Right lobe of liver (tissue), 6 donors: ENCODE results near the gene TBCCD1. TPM values are rescaled to one million over a fixed set of nuclear protein-coding genes. Genes with fewer than 3 reads are reported as not detected.

Experiments
- ATAC-seq, 4 donors: fragments of 200-7000 bp; cut with Tn5 transposase; one replicate each; pipeline ENCODE4 v1.9.1; 2020; ENCODE audit warnings: mild to moderate bottlenecking in 4 of 4, moderate library complexity in 4 of 4
- DNase-seq, 3 donors: peaks; one replicate each; pipeline ENCODE4 v3.0.0-alpha.2; 2020
- H3K27ac ChIP-seq, 3 donors: fragments of 200-600 bp; one replicate each; pipeline ENCODE4 v1.8.0; 2022
- H3K27me3 ChIP-seq, 2 donors: fragments of 200-600 bp; one replicate each; pipeline ENCODE4 v1.8.0; 2022
- H3K36me3 ChIP-seq, 4 donors: fragments of 200-600 bp; sonication (generic) in 1 of 4; one replicate each; pipeline versions ENCODE4 v1.5.1 to v1.8.0; 2017 to 2022; ENCODE audit warnings: control low read depth in 1 of 4
- H3K4me1 ChIP-seq, 4 donors: fragments of 200-600 bp; sonication (generic) in 1 of 4; one replicate each; pipeline versions ENCODE4 v1.5.1 to v1.8.0; 2017 to 2022; ENCODE audit warnings: control low read depth in 1 of 4
- H3K4me3 ChIP-seq, 3 donors: fragments of 200-600 bp; one replicate each; pipeline ENCODE4 v1.8.0; 2022
- H3K9me3 ChIP-seq, 4 donors: fragments of 200-600 bp; sonication (generic) in 1 of 4; one replicate each; pipeline versions ENCODE4 v1.5.1 to v1.8.0; 2017 to 2022; ENCODE audit warnings: control low read depth in 1 of 4
- POLR2A ChIP-seq: fragments of 450-650 bp; IDR thresholded peaks from one replicate; pipeline ENCODE4 v1.6.1; 2017; ENCODE audit warnings: antibody characterized with exemption, mild to moderate bottlenecking
- WGBS: methylation state at CpG from one replicate; pipeline ENCODE4 v1.1.6; 2018; ENCODE audit warnings: low coverage, low lambda C conversion rate; ENCODE audit not compliant: insufficient coverage; ENCODE audit errors: missing lambda C conversion rate; 5-methylcytosine and 5-hydroxymethylcytosine counted together
- intact Hi-C, 2 donors: fragments of 100-400 bp; cut with DNase I; formaldehyde crosslinking; loops; one replicate each; pipeline versions ENCODE4 v1.11.2 to v1.14.1; 2022
- total RNA-seq, 6 experiments: library from RNA; depleted of rRNA in 2 of 6; stranded (reverse); fragments of >200 nt in 2 of 6; fragmentation: NEBNext Ultra II Directional in 3 of 6; extraction: Animal tissue kit (Norgen Biotek cat#: 25700) in 3 of 6; gene quantifications; one replicate each; pipeline versions ENCODE4 v1.1.0 to v1.2.4, GENCODE V29; 2016 to 2023
- TF ChIP-seq, protein P1 (sequence below), 4 donors: fragments of 200-600 bp in 3 of 4; fragments of 450-650 bp in 1 of 4; IDR thresholded peaks; one replicate each; pipeline versions ENCODE4 v1.5.1 to v1.8.0; 2016 to 2022; ENCODE audit warnings: antibody characterized with exemption in 4 of 4, mild to moderate bottlenecking in 2 of 4
- donor health status: DM: no; HTN: yes; CAD: no.
- donor health status: DM: no; HTN: no; CAD: no.
- donor health status: DM: no; HTN: no; CAD: no.
- donor health status: DM: no; HTN: yes; CAD: no.
- donor health status: DM: no; HTN: yes; CAD: no.

TBCCD1 gene
- total RNA-seq, 6 experiments from 2014 or later = 6.7 to 8.7 (median 7.5) TPM

- TF ChIP-seq POLR2A = no peak
- TF ChIP-seq, protein P1, sequence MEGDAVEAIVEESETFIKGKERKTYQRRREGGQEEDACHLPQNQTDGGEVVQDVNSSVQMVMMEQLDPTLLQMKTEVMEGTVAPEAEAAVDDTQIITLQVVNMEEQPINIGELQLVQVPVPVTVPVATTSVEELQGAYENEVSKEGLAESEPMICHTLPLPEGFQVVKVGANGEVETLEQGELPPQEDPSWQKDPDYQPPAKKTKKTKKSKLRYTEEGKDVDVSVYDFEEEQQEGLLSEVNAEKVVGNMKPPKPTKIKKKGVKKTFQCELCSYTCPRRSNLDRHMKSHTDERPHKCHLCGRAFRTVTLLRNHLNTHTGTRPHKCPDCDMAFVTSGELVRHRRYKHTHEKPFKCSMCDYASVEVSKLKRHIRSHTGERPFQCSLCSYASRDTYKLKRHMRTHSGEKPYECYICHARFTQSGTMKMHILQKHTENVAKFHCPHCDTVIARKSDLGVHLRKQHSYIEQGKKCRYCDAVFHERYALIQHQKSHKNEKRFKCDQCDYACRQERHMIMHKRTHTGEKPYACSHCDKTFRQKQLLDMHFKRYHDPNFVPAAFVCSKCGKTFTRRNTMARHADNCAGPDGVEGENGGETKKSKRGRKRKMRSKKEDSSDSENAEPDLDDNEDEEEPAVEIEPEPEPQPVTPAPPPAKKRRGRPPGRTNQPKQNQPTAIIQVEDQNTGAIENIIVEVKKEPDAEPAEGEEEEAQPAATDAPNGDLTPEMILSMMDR (IDR thresholded peaks at IDR 0.05) = no peak
- no peak for ATAC-seq
- intact Hi-C loops = loop anchor here in 1 of 2 donors (10.0 kb wide), 1 partner anchor 276 kb away; no protein-coding TSS in a partner anchor
- Histone ChIP-seq H3K4me1 (no peaks in the 10 kb centered on the region), H3K9me3 (no peaks in the 10 kb centered on the region), H3K27ac (no peak overlapping the region), H3K27me3 (no peaks in the 10 kb centered on the region), H3K36me3 (no peaks in the 10 kb centered on the region), H3K4me3 (no peak overlapping the region)
- DNase-seq = no peak
These were observed 36.7 kb downstream of the TBCCD1 start for GRCh38 chr3:186530415-186530814.

DNA sequence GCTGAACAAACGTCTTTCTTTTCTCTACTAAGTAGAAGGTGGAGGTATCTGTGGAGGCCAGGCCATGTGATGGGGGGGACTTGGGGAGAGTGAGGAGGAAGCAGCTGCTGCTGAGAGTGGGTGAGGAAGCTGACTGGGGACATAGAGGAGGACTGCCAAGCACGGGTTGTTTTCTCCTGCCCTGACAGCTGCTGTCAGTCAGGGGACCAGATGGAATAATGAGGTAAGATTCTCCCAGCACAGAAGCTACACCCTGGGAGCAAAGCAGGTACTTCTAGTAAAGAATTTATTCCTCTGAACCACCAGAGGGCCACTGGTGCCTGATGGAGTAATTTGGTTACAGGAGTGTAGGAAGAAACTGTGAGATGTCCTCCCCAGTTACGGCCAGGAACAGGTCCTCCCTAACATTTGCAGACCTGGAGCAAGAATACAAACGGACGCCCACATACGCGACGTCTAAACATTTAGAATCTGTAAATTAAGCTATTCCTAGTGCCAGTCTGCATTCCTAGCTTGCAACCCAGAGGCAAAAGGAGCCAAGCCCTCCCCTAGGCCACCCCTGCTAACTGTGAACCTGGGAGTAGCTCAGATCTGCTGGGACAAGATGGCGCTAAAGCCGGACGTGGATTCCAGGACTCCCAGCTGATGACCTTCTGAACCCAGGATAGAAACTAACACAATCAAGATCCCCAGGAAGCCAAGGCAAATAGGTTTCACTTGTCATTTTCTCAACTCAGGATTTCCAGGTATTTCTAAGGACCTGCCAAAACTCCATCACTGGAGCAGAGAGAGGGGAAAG lies 37.7 kb downstream of the TBCCD1 start:
- Histone ChIP-seq H3K4me1 (no peaks in the 10 kb centered on the region), H3K4me3 (no peak overlapping the region), H3K36me3 (no peaks in the 10 kb centered on the region), H3K27me3 (no peaks in the 10 kb centered on the region), H3K27ac (no peak overlapping the region), H3K9me3 (no peaks in the 10 kb centered on the region)
- no peak for DNase-seq
- TF ChIP-seq POLR2A = no peak
- TF ChIP-seq, protein P1 (IDR thresholded peaks at IDR 0.05) = no peak
- WGBS = 75% methylated on average over 9 of the region's 11 CpGs
- ATAC-seq = no peak
- intact Hi-C loops = no loop called here

GRCh38 chr3:186526256-186526606 lies 40.9 kb downstream of the TBCCD1 start:
- Histone ChIP-seq H3K4me1 (no peaks in the 10 kb centered on the region), H3K4me3 (no peak overlapping the region), H3K9me3 (no peaks in the 10 kb centered on the region), H3K27ac (no peak overlapping the region), H3K36me3 (no peaks in the 10 kb centered on the region), H3K27me3 (no peaks in the 10 kb centered on the region)
- TF ChIP-seq POLR2A = no peak
- TF ChIP-seq, protein P1 (IDR thresholded peaks at IDR 0.05) = no peak
- DNase-seq = no peak
- WGBS = 77% methylated on average over 4 of the region's 6 CpGs
- no peak for ATAC-seq
- intact Hi-C loops = no loop called here

DNA sequence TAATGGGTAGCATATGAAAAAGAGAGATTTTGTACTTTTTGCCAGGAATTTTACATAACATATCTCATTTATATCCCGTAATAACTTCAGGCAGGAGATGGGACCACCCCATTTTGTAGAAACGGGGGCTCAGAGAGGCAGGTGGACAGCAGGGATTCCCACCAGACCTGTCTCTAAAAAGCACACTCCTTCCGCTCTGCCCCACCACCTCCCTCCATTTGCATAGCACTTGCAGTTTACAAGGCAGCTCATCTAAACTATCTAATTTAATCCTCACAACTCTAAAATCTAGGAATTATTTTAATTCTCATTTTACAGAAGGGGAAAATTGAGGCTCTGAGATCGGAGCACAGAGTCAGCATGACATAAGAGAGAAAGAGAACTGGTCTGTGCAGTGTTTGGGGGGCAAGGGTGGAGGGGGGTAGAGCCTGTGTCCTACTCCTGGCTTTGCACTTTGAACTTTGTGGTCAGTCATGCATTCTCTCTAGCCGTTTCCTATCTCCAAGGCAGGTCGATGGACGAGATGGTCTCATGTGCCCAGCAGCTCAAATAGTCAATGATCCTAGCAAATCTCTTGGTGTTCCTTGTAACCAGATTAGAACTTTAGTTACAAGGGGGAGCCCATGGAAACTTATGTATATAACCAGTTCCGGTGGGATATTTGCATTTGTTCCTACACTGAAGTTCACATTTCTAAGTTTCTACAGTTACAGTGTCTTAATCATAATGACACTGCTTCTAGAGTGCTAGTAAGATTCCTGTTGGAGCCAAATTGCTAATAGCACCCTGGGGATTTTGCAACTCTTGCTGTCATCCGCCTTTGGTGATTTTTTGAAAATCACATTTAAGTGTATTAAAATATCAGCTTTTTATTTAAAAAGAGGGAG lies 41.5 kb downstream of the TBCCD1 start:
- no peaks in the 10 kb centered on the region for H3K27me3 ChIP-seq
- no peak overlapping the region for H3K4me3 ChIP-seq
- ATAC-seq (no peak), DNase-seq (no peak)
- H3K9me3 ChIP-seq = no peaks in the 10 kb centered on the region
- H3K4me1 ChIP-seq = no peaks in the 10 kb centered on the region
- H3K27ac ChIP-seq = no peak overlapping the region
- intact Hi-C loops = no loop called here
- no peaks in the 10 kb centered on the region for H3K36me3 ChIP-seq
- TF ChIP-seq, protein P1 (IDR thresholded peaks at IDR 0.05) = no peak
- no peak for TF ChIP-seq POLR2A
- 59% methylated on average over 9 of the region's 9 CpGs for whole genome bisulfite sequencing
